ENCODE results near the gene DNAJC22. TPM values are rescaled to one million over a fixed set of nuclear protein-coding genes. Genes with fewer than 3 reads are reported as not detected.

Gene DNAJC22
- total and polyA plus RNA-seq, 2 experiments from 2014 or later: 17.8 to 28.3 TPM

DNA sequence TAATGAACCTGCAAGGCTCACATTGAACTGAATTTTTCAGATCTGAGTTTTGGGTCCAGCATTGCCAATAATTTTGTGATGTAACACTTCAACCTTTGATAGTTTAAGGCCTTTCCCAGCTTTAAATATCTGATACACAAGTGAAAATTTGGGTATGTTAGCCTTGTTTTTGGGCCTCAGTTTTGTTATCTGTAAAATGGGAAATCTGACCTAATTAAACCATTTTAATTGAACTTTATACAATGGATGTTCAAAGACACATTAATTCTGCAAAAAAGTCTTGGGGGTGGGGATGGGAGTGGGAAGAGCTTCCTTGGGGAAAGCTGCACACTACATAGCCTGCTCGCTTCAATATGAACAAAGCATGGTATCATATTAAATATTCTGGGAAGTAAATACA is 15.4 kb downstream of the DNAJC22 start:
- Histone ChIP-seq H3K4me3 (no peak overlapping the region), H4K20me1 (ENCODE audit: insufficient read depth, poor library complexity, severe bottlenecking) (no peaks in the 10 kb centered on the region), H3K9me3 (ENCODE audit: low read depth) (no peaks in the 10 kb centered on the region), H3K27ac (no peak overlapping the region), H3K27me3 (no peaks in the 10 kb centered on the region), H3K9me2 (replicated peaks; ENCODE audit: insufficient read depth) (no peaks in the 10 kb centered on the region), H3K79me2 (no peaks in the 10 kb centered on the region), H3K4me1 (ENCODE audit: insufficient read depth) (peaks cover 12% of the 10 kb centered on the region), H3K4me2 (no peak overlapping the region), H2AFZ (no peak overlapping the region), H3K36me3 (replicated peaks; ENCODE audit: insufficient read depth, low read depth) (no peaks in the 10 kb centered on the region)
- TF ChIP-seq EZH2 (IDR thresholded peaks at IDR 0.05; ENCODE audit: borderline replicate concordance) (no peak), EZH2phosphoT487 (IDR thresholded peaks at IDR 0.05; ENCODE audit: low read depth, severe bottlenecking, unreplicated experiment) (no peak)
- TF ChIP-seq, protein P1, sequence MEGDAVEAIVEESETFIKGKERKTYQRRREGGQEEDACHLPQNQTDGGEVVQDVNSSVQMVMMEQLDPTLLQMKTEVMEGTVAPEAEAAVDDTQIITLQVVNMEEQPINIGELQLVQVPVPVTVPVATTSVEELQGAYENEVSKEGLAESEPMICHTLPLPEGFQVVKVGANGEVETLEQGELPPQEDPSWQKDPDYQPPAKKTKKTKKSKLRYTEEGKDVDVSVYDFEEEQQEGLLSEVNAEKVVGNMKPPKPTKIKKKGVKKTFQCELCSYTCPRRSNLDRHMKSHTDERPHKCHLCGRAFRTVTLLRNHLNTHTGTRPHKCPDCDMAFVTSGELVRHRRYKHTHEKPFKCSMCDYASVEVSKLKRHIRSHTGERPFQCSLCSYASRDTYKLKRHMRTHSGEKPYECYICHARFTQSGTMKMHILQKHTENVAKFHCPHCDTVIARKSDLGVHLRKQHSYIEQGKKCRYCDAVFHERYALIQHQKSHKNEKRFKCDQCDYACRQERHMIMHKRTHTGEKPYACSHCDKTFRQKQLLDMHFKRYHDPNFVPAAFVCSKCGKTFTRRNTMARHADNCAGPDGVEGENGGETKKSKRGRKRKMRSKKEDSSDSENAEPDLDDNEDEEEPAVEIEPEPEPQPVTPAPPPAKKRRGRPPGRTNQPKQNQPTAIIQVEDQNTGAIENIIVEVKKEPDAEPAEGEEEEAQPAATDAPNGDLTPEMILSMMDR (IDR thresholded peaks at IDR 0.05; ENCODE audit: poor library complexity): no peak
- 95% methylated on average over 1 of the region's 1 CpG for WGBS (ENCODE audit: low lambda C conversion rate, missing lambda C conversion rate)
- no peak for DNase-seq (ENCODE audit: low spot score)

DNA sequence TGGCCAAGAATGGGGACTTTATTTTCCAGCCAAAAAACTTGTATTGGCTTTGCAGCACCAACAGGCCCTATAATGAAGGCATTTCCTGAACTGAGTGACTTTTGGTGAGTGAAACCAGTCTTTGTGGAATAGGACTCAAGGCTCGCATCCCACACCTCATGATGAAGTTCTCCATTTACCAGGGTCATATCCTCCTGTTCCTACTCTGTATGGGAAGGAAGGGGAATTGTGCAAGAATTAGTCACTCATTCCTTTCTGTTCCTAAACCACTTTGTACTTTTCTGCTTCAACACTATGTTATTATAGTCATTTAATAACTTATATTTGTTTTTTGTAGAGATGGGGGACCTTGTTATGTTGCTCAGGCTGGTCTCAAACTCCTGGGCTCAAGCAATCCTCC is 18.3 kb downstream of the DNAJC22 start:
- H2AFZ ChIP-seq: no peak overlapping the region
- WGBS (ENCODE audit: low lambda C conversion rate, missing lambda C conversion rate): 96% methylated on average over 1 of the region's 1 CpG
- no peaks in the 10 kb centered on the region for H3K36me3 ChIP-seq (replicated peaks; ENCODE audit: insufficient read depth, low read depth)
- H4K20me1 ChIP-seq (ENCODE audit: insufficient read depth, poor library complexity, severe bottlenecking): no peaks in the 10 kb centered on the region
- no peaks in the 10 kb centered on the region for H3K27me3 ChIP-seq
- peaks cover 23% of the 10 kb centered on the region for H3K79me2 ChIP-seq
- peaks cover 18% of the 10 kb centered on the region for H3K4me1 ChIP-seq (ENCODE audit: insufficient read depth)
- no peak for TF ChIP-seq EZH2phosphoT487 (IDR thresholded peaks at IDR 0.05; ENCODE audit: low read depth, severe bottlenecking, unreplicated experiment)
- TF ChIP-seq, protein P1 (IDR thresholded peaks at IDR 0.05; ENCODE audit: poor library complexity): no peak
- no peak overlapping the region for H3K4me3 ChIP-seq
- no peak overlapping the region for H3K27ac ChIP-seq
- no peak for DNase-seq (ENCODE audit: low spot score)
- H3K9me3 ChIP-seq (ENCODE audit: low read depth): no peaks in the 10 kb centered on the region
- H3K4me2 ChIP-seq: no peak overlapping the region
- H3K9me2 ChIP-seq (replicated peaks; ENCODE audit: insufficient read depth): no peaks in the 10 kb centered on the region

DNA sequence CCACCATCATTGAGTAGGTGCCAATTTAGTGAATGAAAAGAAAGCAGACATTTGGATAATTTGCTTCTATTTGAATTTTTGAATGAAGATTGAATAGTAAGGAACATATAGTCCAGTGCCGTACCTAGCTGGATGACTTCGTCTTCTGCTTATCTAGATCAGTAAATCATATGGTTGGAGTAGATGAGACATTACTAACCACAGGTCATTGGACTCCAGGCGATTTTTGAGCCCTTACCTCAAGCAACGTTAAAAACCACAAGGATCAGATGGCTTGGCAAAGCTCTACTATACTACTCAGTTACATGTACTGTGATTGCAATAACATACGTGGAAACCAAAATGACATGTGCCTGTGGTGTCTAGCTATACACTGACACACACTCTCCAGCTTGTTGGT is 18.9 kb downstream of the DNAJC22 start:
- Histone ChIP-seq H3K36me3 (replicated peaks; ENCODE audit: insufficient read depth, low read depth) (no peaks in the 10 kb centered on the region), H4K20me1 (ENCODE audit: insufficient read depth, poor library complexity, severe bottlenecking) (peaks cover 5% of the 10 kb centered on the region), H3K9me2 (replicated peaks; ENCODE audit: insufficient read depth) (no peaks in the 10 kb centered on the region), H2AFZ (no peak overlapping the region), H3K27ac (no peak overlapping the region), H3K4me1 (ENCODE audit: insufficient read depth) (peaks cover 22% of the 10 kb centered on the region), H3K4me3 (no peak overlapping the region), H3K4me2 (peak overlapping the region; percentile 91), H3K9me3 (ENCODE audit: low read depth) (no peaks in the 10 kb centered on the region), H3K27me3 (no peaks in the 10 kb centered on the region), H3K79me2 (peaks cover 29% of the 10 kb centered on the region)
- 68% methylated on average over 5 of the region's 5 CpGs for WGBS (ENCODE audit: low lambda C conversion rate, missing lambda C conversion rate)
- no peak for DNase-seq (ENCODE audit: low spot score)
- TF ChIP-seq, protein P1 (IDR thresholded peaks at IDR 0.05; ENCODE audit: poor library complexity): no peak
- TF ChIP-seq EZH2 (IDR thresholded peaks at IDR 0.05; ENCODE audit: borderline replicate concordance) (no peak), EZH2phosphoT487 (IDR thresholded peaks at IDR 0.05; ENCODE audit: low read depth, severe bottlenecking, unreplicated experiment) (no peak)
